Aorta (tissue), 5 donors: ENCODE results near the gene COMMD1. TPM values are rescaled to one million over a fixed set of nuclear protein-coding genes. Genes with fewer than 3 reads are reported as not detected.
"Not testable (repeated sequence)": the region's sequence is repeated elsewhere in the genome, so short reads cannot be mapped to it uniquely, and the experiment has no call there.

ENCODE experiments used
- ATAC-seq: fragments of 200-7000 bp; cut with Tn5 transposase; one replicate; pipeline ENCODE4 v1.9.1; 2022; ENCODE audit warnings: moderate library complexity; ENCODE audit not compliant: low FRiP score
- DNase-seq, 2 donors: peaks; one replicate each; pipeline ENCODE4 v3.0.0-alpha.2; 2020
- H3K27ac ChIP-seq, 2 donors: one replicate each; pipeline ENCODE4 v1.5.1; 2013; ENCODE audit warnings: low read length in 2 of 2, mild to moderate bottlenecking in 2 of 2, moderate library complexity in 2 of 2, control low read depth in 1 of 2, inconsistent platforms in 1 of 2, low read depth in 1 of 2
- H3K27me3 ChIP-seq, 2 donors: one replicate each; pipeline ENCODE4 v1.6.1; 2013; ENCODE audit warnings: control low read depth in 1 of 2, low read length in 1 of 2, mild to moderate bottlenecking in 1 of 2, moderate library complexity in 1 of 2; ENCODE audit not compliant: insufficient read depth in 2 of 2, control insufficient read depth in 1 of 2
- H3K36me3 ChIP-seq, 2 donors: one replicate each; pipeline ENCODE4 v1.6.1; 2013; ENCODE audit warnings: control low read depth in 1 of 2, low read length in 1 of 2, mild to moderate bottlenecking in 1 of 2; ENCODE audit not compliant: insufficient read depth in 2 of 2, control insufficient read depth in 1 of 2
- H3K4me1 ChIP-seq, 2 donors: one replicate each; pipeline ENCODE4 v1.6.1; 2013; ENCODE audit warnings: low read length in 2 of 2, control low read depth in 1 of 2, mild to moderate bottlenecking in 1 of 2, moderate library complexity in 1 of 2; ENCODE audit not compliant: insufficient read depth in 2 of 2, control insufficient read depth in 1 of 2
- H3K4me3 ChIP-seq, 2 donors: one replicate each; pipeline ENCODE4 v1.5.1; 2013; ENCODE audit warnings: low read length in 2 of 2, control low read depth in 1 of 2, mild to moderate bottlenecking in 1 of 2
- H3K9me3 ChIP-seq: one replicate; pipeline ENCODE4 v1.6.1; 2013; ENCODE audit warnings: mild to moderate bottlenecking, low read length; ENCODE audit not compliant: control insufficient read depth
- whole genome bisulfite sequencing, 2 donors: extraction: QIAGEN DNeasy Blood & Tissue Kit; methylation state at CpG; one replicate each; pipeline ENCODE4 v1.1.7; 2013; 5-methylcytosine and 5-hydroxymethylcytosine counted together
- intact Hi-C, 2 donors: fragments of 100-400 bp; cut with DNase I; formaldehyde crosslinking; loops; one replicate each; pipeline versions ENCODE4 v1.14.2 to v1.15.0; 2022
- polyA plus RNA-seq, 2 donors: library from polyadenylated mRNA; stranded (reverse); fragments of 200-250 nt; gene quantifications; one replicate each; pipeline ENCODE4 v1.2.3, GENCODE V29; 2013
- total RNA-seq, 2 donors: library from RNA; stranded (reverse); fragmentation: NEBNext Ultra II Directional; extraction: Animal tissue kit (Norgen Biotek cat#: 25700); gene quantifications; one replicate each; pipeline ENCODE4 v1.2.1, GENCODE V29; 2021
- donor health status: healthy with polysubstance abuse.
- donor health status: Bipolar disorder and iron deficiency.
- donor health status: DM: no; HTN: no; CAD: no.
- donor health status: DM: no; HTN: no; CAD: no.
- donor health status: DM: yes; HTN: yes; CAD: no.

Gene COMMD1
- total and polyA plus RNA-seq, 4 donors: 38.1 to 70.2 (median 49.3) TPM

DNA sequence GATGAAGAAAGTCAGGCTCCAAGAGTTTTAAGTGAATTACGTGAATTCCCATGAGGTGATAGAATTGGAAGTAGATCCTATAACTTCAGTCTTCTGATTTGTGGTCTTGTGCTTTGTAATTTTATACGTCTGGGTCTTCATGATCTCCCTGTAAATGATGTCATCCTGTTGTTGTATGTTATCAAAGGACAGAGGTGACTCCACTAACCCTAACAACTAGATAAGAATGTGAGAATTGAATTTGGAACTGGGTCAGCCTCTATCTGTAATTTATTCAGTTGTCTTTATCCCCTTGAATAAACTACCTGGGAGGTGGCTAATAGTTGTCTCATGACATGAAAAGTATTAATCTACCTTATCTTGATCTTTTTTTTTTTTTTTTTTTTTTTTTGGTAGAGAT lies 204.1 kb downstream of the COMMD1 start:
- Histone ChIP-seq H3K4me1 (peaks cover 4 to 9% of the 10 kb centered on the region in 2 donors), H3K27ac (no peak overlapping the region), H3K36me3 (peaks cover 0 to under 1% of the 10 kb centered on the region in 2 donors), H3K9me3 (no peaks in the 10 kb centered on the region), H3K4me3 (no peak overlapping the region), H3K27me3 (no peaks in the 10 kb centered on the region)
- DNase-seq (no peak), ATAC-seq (no peak)
- WGBS, 2 donors: 90 to 92% methylated on average over 2 of the region's 2 CpGs
- intact Hi-C loops: no loop called here

DNA sequence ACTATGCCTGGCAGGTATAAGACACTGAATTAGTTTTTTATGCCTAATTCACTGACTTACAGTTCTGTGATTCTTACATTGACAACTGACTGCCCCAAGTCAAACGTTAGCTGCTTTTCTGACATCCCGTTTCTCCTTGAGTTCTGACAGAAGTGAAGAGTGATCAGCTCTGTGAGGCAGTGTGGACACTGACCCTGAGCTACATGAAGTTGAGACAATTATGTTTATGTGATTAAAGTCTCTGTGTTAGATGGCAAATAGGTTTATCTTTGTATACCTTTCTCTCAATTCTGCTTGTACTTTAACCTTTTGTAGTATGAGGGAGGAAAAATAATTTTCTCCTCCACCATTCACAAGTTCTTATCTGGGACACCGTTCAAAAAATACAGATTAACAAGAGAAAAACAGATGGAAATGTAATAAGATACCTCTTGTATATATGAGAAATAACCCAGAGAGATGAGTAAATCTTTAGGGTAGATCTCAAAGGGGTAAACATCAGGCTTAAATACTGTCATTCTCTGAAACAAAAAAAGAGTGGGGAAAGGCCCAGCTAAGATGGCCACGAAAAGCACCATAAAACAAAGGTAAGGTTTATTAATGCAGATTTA lies 205.0 kb downstream of the COMMD1 start:
- ATAC-seq (no peak), DNase-seq (no peak)
- peaks cover 0 to 2% of the 10 kb centered on the region in 2 donors for H3K36me3 ChIP-seq
- H3K9me3 ChIP-seq: no peaks in the 10 kb centered on the region
- 87 to 90% methylated on average over 4 of the region's 4 CpGs for WGBS, 2 donors
- H3K27me3 ChIP-seq: no peaks in the 10 kb centered on the region
- no peak overlapping the region for H3K27ac ChIP-seq
- H3K4me1 ChIP-seq: peaks cover 4 to 9% of the 10 kb centered on the region in 2 donors
- H3K4me3 ChIP-seq: no peak overlapping the region
- intact Hi-C loops: no loop called here

DNA sequence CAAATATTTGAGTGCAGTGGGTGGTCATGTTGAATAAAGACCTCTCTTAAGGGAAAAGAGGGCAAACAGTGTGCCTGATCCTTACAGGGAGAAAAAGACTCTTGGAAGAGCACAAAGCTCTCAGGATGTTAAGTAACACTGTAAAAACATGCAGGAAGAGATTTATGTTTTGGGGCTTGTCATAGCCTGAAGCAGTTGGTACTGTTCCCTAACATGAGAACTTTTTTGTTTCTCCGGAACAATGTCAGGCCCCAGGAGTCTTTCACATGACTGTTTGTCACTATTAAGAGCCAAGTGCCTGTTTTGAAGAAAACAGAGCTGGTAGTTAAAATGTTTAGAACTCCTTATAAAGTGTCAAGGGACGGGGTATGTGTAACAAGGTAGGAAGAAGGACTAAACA lies 206.7 kb downstream of the COMMD1 start:
- ATAC-seq (peak; percentile 73), DNase-seq (no peak)
- Histone ChIP-seq H3K27me3 (no peaks in the 10 kb centered on the region), H3K4me1 (peaks cover 4 to 9% of the 10 kb centered on the region in 2 donors), H3K9me3 (no peaks in the 10 kb centered on the region), H3K4me3 (no peak overlapping the region), H3K36me3 (peaks cover 0 to 2% of the 10 kb centered on the region in 2 donors), H3K27ac (peak overlapping the region in 1 of 2 donors; percentile 57)
- 11 to 26% methylated on average over 2 of the region's 2 CpGs for WGBS, 2 donors
- intact Hi-C loops: no loop called here

DNA sequence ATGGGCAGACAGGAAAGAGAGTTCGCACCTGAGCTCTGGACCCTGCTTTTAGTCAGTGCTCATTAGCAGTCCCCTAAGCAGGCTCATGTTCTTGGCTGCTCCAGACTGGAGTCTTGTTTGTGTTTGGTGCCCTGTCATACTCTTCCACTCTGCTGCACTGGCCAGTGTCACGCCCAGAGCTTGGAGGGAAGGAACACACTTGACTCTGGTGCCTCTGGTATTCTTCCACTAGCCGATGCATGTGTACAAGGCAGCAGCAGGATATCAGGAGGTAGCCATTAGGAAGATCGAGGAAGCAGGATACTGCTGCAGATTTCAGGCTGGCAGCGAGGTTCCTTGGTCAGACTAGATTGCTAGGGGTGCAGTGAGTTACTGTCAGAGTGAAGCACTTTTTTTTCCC lies 209.1 kb downstream of the COMMD1 start:
- H3K4me1 ChIP-seq: peaks cover 4 to 9% of the 10 kb centered on the region in 2 donors
- ATAC-seq (no peak), DNase-seq (no peak)
- WGBS, 2 donors: 88 to 89% methylated on average over 5 of the region's 5 CpGs
- peaks cover 0 to 2% of the 10 kb centered on the region in 2 donors for H3K36me3 ChIP-seq
- H3K9me3 ChIP-seq: no peaks in the 10 kb centered on the region
- no peak overlapping the region for H3K27ac ChIP-seq
- no peak overlapping the region for H3K4me3 ChIP-seq
- intact Hi-C loops: no loop called here
- H3K27me3 ChIP-seq: no peaks in the 10 kb centered on the region

DNA sequence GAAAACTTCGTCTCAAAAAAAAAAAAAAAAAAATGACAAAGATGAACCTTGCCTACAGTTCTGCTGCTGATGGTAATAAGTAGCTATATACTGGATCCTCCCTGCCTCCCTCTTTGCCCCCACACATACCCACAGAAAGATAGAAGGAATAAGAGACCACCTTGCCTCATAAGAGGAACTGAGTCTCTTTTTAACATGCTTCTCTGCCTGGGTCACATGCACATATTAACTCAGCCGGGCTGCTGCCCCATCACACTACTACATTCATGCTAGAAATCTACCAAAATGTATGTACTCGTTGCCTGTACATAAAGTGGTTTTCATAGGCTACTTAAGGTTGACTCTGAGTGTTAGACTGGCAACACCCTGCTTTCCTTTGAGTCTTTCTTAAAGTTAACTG lies 211.5 kb downstream of the COMMD1 start:
- no peak for ATAC-seq
- WGBS, 2 donors: 91 to 94% methylated on average over 2 to 3 of the region's 3 CpGs
- no peaks in the 10 kb centered on the region for H3K9me3 ChIP-seq
- no peak overlapping the region for H3K4me3 ChIP-seq
- DNase-seq: no peak
- H3K27me3 ChIP-seq: no peaks in the 10 kb centered on the region
- peaks cover 0 to 2% of the 10 kb centered on the region in 2 donors for H3K36me3 ChIP-seq
- H3K27ac ChIP-seq: no peak overlapping the region
- intact Hi-C loops: no loop called here
- H3K4me1 ChIP-seq: peaks cover 0 to 4% of the 10 kb centered on the region in 2 donors

DNA sequence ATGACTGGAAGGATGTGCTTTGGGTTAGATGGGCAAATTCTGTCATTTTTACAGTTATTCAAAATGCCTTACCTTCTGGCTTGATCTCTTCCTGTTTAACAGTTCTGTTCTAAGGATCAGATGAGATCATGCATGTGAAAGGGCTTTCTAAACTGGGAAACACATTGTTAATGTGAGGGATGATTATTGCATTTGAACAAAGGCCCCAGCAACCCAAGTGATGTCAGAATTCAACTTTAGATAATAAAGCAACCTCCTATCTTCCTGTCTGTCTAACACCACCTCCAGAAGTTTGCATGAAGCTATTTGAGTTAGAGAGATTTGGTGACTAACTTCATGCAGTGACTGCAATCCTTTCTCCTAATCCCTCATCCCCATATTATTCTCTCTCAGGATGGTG lies 212.7 kb downstream of the COMMD1 start:
- no peak for ATAC-seq
- Histone ChIP-seq H3K4me3 (no peak overlapping the region), H3K27me3 (no peaks in the 10 kb centered on the region), H3K27ac (no peak overlapping the region), H3K9me3 (no peaks in the 10 kb centered on the region), H3K36me3 (peaks cover 0 to 2% of the 10 kb centered on the region in 2 donors), H3K4me1 (peaks cover 0 to 4% of the 10 kb centered on the region in 2 donors)
- no peak for DNase-seq
- intact Hi-C loops: no loop called here

DNA sequence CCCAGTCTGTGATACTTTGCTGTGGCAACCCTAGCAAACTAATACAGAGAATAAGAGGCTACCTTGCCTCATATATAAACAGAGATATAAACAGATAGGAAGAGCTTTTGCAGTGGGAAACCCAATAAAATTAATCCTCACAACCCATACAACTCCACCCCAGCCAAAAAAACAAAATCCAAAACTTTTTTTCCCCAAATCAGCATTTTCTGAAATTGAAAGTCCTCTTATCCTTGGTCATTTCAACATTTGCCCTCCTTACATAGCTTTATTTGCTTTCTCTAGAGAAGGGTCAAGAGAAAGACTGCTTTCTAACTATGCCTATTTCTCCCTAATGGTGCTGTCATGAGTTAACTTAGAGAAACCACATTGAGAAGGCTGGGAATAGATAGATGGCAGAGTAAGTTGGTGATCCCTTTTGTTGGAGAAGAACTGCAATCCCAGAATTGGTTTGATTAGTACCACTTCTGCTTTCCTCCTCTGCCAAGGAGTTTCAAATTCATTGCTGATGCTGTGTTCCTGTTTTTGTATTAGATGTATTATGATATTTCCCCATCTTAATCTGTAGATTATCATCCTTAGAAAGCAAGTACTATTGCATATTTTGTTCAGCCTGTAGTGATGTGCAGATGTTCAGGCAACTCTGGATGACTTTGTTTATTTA lies 214.0 kb downstream of the COMMD1 start:
- Histone ChIP-seq H3K4me1 (peaks cover 0 to 4% of the 10 kb centered on the region in 2 donors), H3K4me3 (no peak overlapping the region), H3K9me3 (no peaks in the 10 kb centered on the region), H3K27me3 (no peaks in the 10 kb centered on the region), H3K27ac (no peak overlapping the region), H3K36me3 (peaks cover 0 to 2% of the 10 kb centered on the region in 2 donors)
- no peak for DNase-seq
- intact Hi-C loops: no loop called here
- ATAC-seq: no peak

DNA sequence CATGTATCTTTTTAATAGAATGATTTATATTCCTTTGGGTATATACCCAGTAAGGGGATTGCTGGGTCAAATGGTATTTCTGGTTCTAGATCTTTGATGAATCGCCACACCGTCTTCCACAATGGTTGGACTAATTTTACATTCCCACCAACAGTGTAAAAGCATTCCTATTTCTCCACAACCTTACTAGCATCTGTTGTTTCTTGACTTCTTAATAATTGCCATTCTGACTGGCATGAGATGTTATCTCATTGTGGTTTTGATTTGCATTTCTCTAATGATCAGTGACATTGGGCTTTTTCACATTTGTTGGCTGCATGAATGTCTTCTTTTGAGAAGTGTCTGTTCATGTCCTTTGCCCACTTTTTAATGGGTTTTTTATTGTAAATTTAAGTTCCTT lies 220.8 kb downstream of the COMMD1 start:
- H3K4me3 ChIP-seq, DNase-seq, H3K27me3 ChIP-seq, intact Hi-C loops, ATAC-seq, H3K9me3 ChIP-seq, H3K4me1 ChIP-seq, H3K27ac ChIP-seq, H3K36me3 ChIP-seq: not testable (repeated sequence)
- WGBS, 2 donors: 99 to 100% methylated on average over 2 of the region's 2 CpGs

DNA sequence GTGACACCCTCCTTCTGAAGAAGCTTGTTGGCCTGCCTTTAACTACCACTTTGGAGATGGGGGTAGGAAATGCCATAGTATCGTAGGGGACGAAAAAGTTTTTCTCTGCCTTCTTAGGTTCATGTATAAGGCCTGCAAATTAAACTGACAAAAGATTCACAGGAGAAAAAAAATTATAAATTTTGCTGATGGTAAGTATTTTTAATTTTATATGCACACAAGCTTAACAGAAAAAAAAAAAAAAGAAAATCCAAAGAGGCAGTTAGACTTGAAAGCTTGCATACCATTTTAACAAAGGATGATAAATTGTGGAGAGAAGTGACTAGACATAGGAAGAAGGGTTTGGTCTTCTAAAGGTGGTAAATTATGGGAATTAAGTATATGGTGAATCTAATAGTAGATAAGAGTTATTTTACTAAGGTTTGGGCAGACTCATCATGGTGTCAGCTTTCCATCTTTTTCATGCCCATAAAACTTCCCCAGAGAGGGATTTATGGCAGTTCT lies 227.9 kb downstream of the COMMD1 start:
- no peak for DNase-seq
- Histone ChIP-seq H3K27ac (no peak overlapping the region), H3K4me1 (peaks cover 3 to 4% of the 10 kb centered on the region in 2 donors), H3K4me3 (no peak overlapping the region), H3K27me3 (no peaks in the 10 kb centered on the region), H3K9me3 (peaks cover 2% of the 10 kb centered on the region), H3K36me3 (no peaks in the 10 kb centered on the region)
- no peak for ATAC-seq
- intact Hi-C loops: no loop called here
- 97 to 99% methylated on average over 2 of the region's 2 CpGs for WGBS, 2 donors
